Measurements from ENCODE around the gene C19orf47. TPM values are rescaled to one million over a fixed set of nuclear protein-coding genes. Genes with fewer than 3 reads are reported as not detected.

Gene C19orf47
- total RNA-seq, 1 donor from 2014 or later, result 14.6 TPM

DNA sequence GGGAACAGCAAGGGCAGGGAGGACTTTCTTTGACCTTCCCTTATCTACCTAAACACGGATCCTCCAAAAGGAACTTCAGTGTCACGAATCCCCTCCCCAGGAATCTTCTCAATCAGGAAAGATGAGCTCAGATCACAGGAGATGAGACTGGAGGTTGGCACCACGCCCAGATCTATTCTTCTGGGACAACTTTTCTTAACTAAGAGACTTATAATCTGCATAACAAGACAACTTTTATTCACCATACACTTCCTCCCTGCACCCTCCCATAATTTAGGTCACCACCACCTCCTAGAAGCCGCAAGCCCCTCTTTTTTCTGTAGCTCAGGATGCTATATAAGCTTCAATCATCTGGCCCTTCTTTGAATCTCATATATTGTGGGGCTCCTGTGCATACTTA is 43.9 kb downstream of the C19orf47 start:
- CTCF ChIA-PET, result interaction anchor here (0.9 to 2.1 kb wide), 9 partner anchors 10 to 312 kb away, joined by 3 to 21 read pairs (median 8); partner anchors contain the start of genes AKT2, BLVRB and SERTAD3
- no peaks in the 10 kb centered on the region for H3K9me3 Mint-ChIP-seq
- POLR2A ChIA-PET, result interaction anchor here (1.5 kb wide), 1 partner anchor 117 kb away, joined by 5 read pairs; no protein-coding TSS in a partner anchor
- H3K4me3 Mint-ChIP-seq, result no peak overlapping the region
- no peaks in the 10 kb centered on the region for H3K36me3 Mint-ChIP-seq (ENCODE audit: low read depth)
- peaks cover 2% of the 10 kb centered on the region for H3K4me1 Mint-ChIP-seq
- TF ChIP-seq, protein P1, sequence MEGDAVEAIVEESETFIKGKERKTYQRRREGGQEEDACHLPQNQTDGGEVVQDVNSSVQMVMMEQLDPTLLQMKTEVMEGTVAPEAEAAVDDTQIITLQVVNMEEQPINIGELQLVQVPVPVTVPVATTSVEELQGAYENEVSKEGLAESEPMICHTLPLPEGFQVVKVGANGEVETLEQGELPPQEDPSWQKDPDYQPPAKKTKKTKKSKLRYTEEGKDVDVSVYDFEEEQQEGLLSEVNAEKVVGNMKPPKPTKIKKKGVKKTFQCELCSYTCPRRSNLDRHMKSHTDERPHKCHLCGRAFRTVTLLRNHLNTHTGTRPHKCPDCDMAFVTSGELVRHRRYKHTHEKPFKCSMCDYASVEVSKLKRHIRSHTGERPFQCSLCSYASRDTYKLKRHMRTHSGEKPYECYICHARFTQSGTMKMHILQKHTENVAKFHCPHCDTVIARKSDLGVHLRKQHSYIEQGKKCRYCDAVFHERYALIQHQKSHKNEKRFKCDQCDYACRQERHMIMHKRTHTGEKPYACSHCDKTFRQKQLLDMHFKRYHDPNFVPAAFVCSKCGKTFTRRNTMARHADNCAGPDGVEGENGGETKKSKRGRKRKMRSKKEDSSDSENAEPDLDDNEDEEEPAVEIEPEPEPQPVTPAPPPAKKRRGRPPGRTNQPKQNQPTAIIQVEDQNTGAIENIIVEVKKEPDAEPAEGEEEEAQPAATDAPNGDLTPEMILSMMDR (IDR thresholded peaks at IDR 0.05), result no peak
- DNase-seq, result no peak
- H3K27me3 Mint-ChIP-seq, result no peaks in the 10 kb centered on the region
- intact Hi-C loops (cut with micrococcal nuclease), result no loop called here
- ATAC-seq (ENCODE audit: low read depth), result no peak
- H3K27ac Mint-ChIP-seq, result no peak overlapping the region

DNA sequence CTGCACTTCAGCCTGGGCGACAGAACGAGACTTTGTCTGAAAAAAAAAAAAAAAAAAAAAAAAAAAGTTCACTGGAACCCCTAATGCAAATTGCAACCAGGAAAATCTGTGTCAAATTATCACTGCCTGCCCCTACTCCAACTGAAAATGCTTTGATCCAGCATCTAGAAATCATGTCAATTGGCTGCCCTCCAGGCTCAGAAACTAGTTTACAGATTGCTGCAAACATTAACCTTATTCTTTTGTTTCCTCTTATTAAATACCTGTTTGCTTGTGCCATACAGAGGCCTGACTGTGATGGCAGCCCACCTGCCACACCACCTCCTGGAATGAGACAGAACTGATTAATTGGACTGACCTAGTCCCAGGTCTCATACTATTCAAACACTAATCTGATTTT is 44.4 kb downstream of the C19orf47 start:
- no peaks in the 10 kb centered on the region for H3K9me3 Mint-ChIP-seq
- no peaks in the 10 kb centered on the region for H3K27me3 Mint-ChIP-seq
- CTCF ChIA-PET, result interaction anchor here (2.1 kb wide), 1 partner anchor 299 kb away, joined by 12 read pairs; no protein-coding TSS in a partner anchor
- no peak overlapping the region for H3K4me3 Mint-ChIP-seq
- POLR2A ChIA-PET, result no interaction called here
- TF ChIP-seq, protein P1 (IDR thresholded peaks at IDR 0.05), result no peak
- no peaks in the 10 kb centered on the region for H3K36me3 Mint-ChIP-seq (ENCODE audit: low read depth)
- intact Hi-C loops (cut with micrococcal nuclease), result no loop called here
- no peak for DNase-seq
- no peak for ATAC-seq (ENCODE audit: low read depth)
- no peak overlapping the region for H3K27ac Mint-ChIP-seq
- H3K4me1 Mint-ChIP-seq, result peaks cover 2% of the 10 kb centered on the region

DNA sequence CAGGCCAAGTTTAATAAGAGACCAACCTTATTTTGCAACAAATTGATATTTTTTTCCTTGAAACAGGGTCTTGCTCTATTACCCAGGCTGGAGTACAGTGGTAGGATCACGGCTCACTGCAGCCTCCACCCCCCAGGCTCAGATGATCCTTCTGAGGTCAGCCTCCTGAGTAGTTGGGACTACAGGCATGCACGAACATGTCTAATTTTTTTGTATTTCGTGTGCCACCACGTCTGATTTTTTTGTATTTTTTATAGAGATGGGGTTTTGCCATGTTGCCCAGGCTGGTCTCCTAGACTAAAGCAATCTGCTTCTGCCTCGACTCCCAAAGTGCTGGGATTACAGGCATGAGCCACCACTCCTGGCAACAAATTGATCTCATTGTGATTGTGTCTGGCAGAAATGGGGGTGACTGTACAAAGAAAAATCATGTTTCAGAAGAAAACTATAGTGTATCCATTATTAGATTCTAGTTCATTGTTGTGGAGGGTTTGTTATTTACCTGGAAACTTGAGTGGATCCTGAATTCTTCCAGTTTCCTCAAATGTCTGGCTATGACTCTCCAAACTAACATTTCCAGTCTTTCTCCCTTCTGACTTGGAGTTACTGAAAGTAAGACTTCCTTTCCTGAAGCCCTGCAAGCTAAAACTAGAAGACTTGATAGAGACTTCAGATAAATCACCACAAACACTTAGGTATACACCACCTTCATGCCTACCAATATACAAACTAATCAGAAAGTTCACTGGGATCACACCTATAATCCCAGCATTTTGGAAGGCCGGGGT is 45.8 kb downstream of the C19orf47 start:
- H3K4me3 Mint-ChIP-seq, result no peak overlapping the region
- peaks cover 2% of the 10 kb centered on the region for H3K4me1 Mint-ChIP-seq
- no peaks in the 10 kb centered on the region for H3K27me3 Mint-ChIP-seq
- intact Hi-C loops (cut with micrococcal nuclease), result no loop called here
- CTCF ChIA-PET, result no interaction called here
- ATAC-seq (ENCODE audit: low read depth) (no peak), DNase-seq (no peak)
- H3K36me3 Mint-ChIP-seq (ENCODE audit: low read depth), result no peaks in the 10 kb centered on the region
- POLR2A ChIA-PET, result no interaction called here
- no peak overlapping the region for H3K27ac Mint-ChIP-seq
- TF ChIP-seq, protein P1 (IDR thresholded peaks at IDR 0.05), result no peak
- H3K9me3 Mint-ChIP-seq, result no peaks in the 10 kb centered on the region

DNA sequence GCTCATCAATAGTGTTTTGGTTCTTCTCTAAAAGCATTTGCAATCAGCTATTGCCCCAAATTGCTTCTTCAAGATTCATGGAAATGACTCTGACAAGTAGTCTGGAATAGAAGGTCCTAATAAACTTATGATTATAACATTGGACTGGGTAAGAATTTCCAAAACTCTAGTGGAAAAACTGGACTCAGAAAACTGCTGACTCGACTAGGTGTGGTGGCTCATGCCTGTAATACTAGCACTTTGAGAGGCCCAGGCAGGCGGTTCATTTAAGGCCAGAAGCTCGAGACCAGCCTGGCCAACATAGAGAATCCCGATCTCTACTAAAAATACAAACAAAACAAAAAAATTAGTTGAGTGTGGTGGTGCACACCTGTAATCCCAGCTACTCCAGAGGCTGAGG is 47.5 kb downstream of the C19orf47 start:
- H3K27me3 Mint-ChIP-seq, result no peaks in the 10 kb centered on the region
- intact Hi-C loops (cut with micrococcal nuclease), result no loop called here
- peaks cover 2% of the 10 kb centered on the region for H3K4me1 Mint-ChIP-seq
- TF ChIP-seq, protein P1 (IDR thresholded peaks at IDR 0.05), result no peak
- H3K4me3 Mint-ChIP-seq, result no peak overlapping the region
- no peaks in the 10 kb centered on the region for H3K36me3 Mint-ChIP-seq (ENCODE audit: low read depth)
- ChIA-PET CTCF (interaction anchor here (0.6 kb wide), 1 partner anchor 302 kb away, joined by 5 read pairs; no protein-coding TSS in a partner anchor), POLR2A (no interaction called here)
- no peak for ATAC-seq (ENCODE audit: low read depth)
- no peak for DNase-seq
- H3K9me3 Mint-ChIP-seq, result no peaks in the 10 kb centered on the region
- no peak overlapping the region for H3K27ac Mint-ChIP-seq

DNA sequence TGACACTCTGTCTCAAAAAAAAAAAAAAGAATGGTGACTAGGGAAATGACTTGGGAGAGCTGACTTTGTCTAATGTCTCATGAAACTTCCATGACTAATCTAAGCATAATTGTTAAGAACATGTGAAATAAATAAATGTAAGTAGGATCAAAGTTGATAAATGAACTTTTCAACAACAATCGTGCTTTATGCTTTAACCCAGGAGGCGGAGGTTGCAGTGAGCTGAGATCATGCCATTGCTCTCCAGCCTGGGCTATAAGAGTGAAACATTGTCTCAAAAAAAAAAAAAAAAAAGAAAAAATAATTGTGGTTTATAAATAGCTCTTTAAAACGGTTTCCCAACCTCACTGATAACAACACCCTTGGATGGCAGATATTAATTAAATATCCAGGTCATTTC is 50.2 kb downstream of the C19orf47 start:
- ATAC-seq (ENCODE audit: low read depth) (no peak), DNase-seq (no peak)
- H3K36me3 Mint-ChIP-seq (ENCODE audit: low read depth), result no peaks in the 10 kb centered on the region
- H3K4me3 Mint-ChIP-seq, result no peak overlapping the region
- POLR2A ChIA-PET, result interaction anchor here (0.6 kb wide), 1 partner anchor 8 kb away, joined by 3 read pairs; no protein-coding TSS in a partner anchor
- H3K27ac Mint-ChIP-seq, result no peak overlapping the region
- H3K27me3 Mint-ChIP-seq, result no peaks in the 10 kb centered on the region
- intact Hi-C loops (cut with micrococcal nuclease), result no loop called here
- H3K9me3 Mint-ChIP-seq, result no peaks in the 10 kb centered on the region
- TF ChIP-seq, protein P1 (IDR thresholded peaks at IDR 0.05), result no peak
- H3K4me1 Mint-ChIP-seq, result no peaks in the 10 kb centered on the region
- CTCF ChIA-PET, result interaction anchor here (0.8 kb wide), 1 partner anchor 122 kb away, joined by 3 read pairs; no protein-coding TSS in a partner anchor
